Left cardiac atrium (tissue), 4 donors: ENCODE results near the gene PLCH2. TPM values are rescaled to one million over a fixed set of nuclear protein-coding genes. Genes with fewer than 3 reads are reported as not detected.

ENCODE experiments used
- ATAC-seq, 2 donors: fragments of 200-7000 bp; cut with Tn5 transposase; one replicate each; pipeline ENCODE4 v1.9.1; 2020; ENCODE audit warnings: mild to moderate bottlenecking in 2 of 2, moderate library complexity in 2 of 2
- DNase-seq: peaks from one replicate; pipeline ENCODE4 v3.0.0-alpha.2; 2020
- intact Hi-C, 2 donors: fragments of 100-400 bp; cut with DNase I; formaldehyde crosslinking; loops; one replicate each; pipeline versions ENCODE4 v1.14.1 to v1.15.1; 2022 to 2023
- total RNA-seq, 2 donors: library from RNA; stranded (reverse); fragmentation: NEBNext Ultra II Directional; extraction: Animal tissue kit (Norgen Biotek cat#: 25700); gene quantifications; one replicate each; pipeline ENCODE4 v1.2.1, GENCODE V29; 2021
- donor health status: DM: no; HTN: yes; CAD: no.
- donor health status: DM: no; HTN: yes; CAD: no; lungs with severe emphysema.
- donor health status: DM: yes; HTN: yes; CAD: no.
- donor health status: Dilated cardiomyopathy.

Gene PLCH2
- total RNA-seq, 2 donors from 2014 or later: 0.13 to 0.74 TPM

DNA sequence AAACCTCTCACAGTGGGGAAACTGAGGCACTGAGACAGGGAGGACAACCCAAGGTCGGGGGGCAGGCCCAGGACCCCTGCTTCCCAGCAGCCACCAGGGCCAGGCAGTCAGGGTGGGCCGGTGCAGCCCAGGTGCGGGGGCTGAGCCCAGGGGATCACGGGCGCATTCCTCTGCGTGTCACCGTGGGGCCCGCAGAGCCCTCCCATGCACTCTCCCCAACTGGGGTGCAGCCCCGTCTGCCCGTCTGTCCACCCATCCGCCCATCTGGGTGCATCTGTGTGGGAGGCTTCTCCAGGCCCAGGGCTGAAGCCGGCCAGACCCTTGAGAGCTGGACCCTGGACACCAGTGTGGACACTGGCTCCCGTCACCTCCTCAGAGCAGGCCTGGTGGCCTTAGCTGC is 2.9 kb upstream of the PLCH2 start:
- no peak for DNase-seq
- intact Hi-C loops: no loop called here
- no peak for ATAC-seq

- no peak for DNase-seq
- no peak for ATAC-seq
- intact Hi-C loops: no loop called here
Observed at GRCh38 chr1:2474104-2474844, 1.8 kb upstream of the PLCH2 start.

DNA sequence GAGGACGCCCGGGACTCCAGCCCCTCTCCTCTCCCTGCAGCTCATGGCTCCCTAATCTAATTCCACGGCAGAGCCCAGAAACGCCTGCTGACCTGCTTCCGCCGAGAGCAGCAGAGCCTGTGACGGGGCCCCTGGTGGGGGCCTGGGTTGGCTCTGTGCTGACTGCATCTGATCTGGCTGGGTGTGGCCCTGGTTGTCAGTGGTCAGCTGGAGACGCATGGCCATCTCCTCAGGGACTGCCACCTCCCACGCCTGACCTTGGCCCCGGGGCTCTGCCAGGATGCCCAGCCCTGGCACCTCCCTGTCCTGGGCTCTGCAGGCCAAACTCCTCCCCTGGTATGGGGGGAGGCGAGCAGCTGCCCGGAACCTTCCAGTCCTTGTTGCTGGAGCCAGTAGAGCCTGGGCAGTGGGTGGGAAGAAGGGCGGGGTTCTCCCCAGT is 1.1 kb upstream of the PLCH2 start:
- intact Hi-C loops: no loop called here
- DNase-seq: peak; percentile 42
- ATAC-seq: peak; percentile 68 to 81

GRCh38 chr1:2475571-2475970 is 518 bp upstream of the PLCH2 start:
- ATAC-seq (no peak), DNase-seq (no peak)
- intact Hi-C loops: no loop called here

DNA sequence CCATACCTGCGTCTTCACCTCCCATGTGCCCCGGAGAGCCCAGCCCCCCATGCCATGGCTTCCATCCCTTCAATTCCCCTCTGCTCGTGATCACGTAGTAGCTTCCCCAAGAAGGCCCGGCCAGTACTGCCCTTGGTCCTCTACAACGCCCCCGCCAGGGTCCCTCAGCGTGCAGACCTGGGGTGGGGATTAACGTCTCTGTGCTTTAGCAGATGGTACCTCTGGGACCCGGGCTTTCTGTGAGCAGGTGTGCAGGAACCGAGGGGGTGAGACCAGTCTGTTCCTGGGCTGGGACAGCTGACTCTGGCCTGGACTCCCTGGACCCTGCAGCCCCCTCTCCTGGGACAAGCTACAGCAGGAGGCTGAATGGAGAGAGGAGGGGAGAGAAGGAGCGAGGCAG is 1.2 kb downstream of the PLCH2 start:
- DNase-seq: no peak
- no peak for ATAC-seq
- intact Hi-C loops: no loop called here

- DNase-seq (no peak), ATAC-seq (no peak)
- intact Hi-C loops: no loop called here
Observed at GRCh38 chr1:2477791-2478499, 1.9 kb downstream of the PLCH2 start.

DNA sequence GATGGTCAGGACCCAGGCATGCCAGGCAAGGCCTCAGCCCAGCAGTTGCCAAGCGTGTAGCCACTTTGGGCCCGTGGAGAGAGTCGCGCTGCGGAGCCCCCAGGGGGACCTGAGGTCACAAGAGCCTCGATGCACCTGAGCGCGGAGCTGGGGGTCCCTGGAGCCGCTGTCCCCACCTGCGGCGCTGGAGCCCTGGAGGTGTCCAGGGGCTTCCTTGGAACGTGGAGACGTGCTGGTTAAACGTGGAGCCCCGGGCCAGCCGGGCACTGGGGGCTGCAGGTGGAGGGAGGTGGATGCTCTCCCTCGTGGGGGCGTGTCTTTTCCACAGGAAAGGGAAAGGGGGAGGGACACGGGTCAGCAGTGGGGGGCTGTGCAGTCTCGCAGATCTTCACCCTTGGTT is 3.1 kb downstream of the PLCH2 start:
- intact Hi-C loops: no loop called here
- ATAC-seq (no peak), DNase-seq (no peak)

DNA sequence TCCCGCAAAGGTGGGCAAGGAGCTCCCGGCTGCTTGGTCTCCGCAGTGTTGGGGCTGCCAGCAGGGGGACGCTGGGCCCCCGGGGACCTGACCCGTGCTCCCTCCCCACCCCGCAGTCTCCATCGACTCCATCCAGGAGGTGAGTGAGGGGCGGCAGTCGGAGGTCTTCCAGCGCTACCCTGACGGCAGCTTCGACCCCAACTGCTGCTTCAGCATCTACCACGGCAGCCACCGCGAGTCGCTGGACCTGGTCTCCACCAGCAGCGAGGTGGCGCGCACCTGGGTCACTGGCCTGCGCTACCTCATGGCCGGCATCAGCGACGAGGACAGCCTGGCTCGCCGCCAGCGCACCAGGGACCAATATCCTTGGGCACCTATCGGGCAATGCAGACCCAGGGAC is 3.5 kb downstream of the PLCH2 start:
- intact Hi-C loops: no loop called here
- DNase-seq (no peak), ATAC-seq (no peak)

GRCh38 chr1:2480236-2480985 is 4.3 kb downstream of the PLCH2 start:
- ATAC-seq (no peak), DNase-seq (no peak)
- intact Hi-C loops: no loop called here

DNA sequence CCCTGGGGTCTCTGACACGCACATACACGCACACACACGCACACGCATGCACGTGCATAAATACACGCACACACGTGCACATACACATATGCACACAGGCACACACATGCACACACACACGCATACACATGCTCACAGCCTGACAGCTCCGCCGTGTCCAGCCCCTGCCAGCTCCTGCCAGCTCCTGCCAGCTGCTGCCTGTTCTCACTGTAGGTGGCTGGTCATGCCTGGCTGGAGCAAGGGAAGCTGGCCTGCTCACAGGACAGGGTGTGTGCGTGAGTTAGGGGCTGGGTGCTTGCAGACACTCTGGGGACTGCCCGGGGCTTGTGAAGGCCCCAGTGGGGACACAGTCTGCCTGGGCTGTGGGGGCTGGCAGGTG is 4.9 kb downstream of the PLCH2 start:
- intact Hi-C loops: no loop called here
- peak; percentile 18 to 25 for ATAC-seq
- DNase-seq: no peak

DNA sequence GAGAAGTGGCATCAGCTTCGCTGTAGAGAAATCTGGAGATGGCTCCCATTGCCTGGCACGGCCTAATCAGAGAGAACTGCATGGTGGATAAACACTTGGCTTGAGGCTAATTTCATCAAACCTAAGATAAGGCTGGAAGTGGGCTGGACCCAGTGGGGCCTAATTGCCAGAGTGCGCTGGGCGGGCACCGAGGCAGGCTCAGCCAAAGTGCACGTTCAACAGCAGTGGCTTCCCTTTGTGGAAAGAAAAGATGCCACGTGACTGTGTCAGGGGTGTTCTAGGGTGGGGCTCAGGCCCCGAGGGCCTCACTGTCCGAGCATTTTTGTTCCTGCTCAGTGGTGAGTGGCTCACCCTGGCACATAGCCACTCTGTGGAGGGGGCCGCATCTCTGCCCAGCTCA is 5.8 kb downstream of the PLCH2 start:
- intact Hi-C loops: no loop called here

GRCh38 chr1:2482588-2482987 is 6.5 kb downstream of the PLCH2 start:
- ATAC-seq: no peak
- DNase-seq: no peak
- intact Hi-C loops: no loop called here

More for the DNA sequence above, 5.8 kb downstream of the PLCH2 start:
- peak; percentile 41 to 63 for ATAC-seq
- DNase-seq: no peak

DNA sequence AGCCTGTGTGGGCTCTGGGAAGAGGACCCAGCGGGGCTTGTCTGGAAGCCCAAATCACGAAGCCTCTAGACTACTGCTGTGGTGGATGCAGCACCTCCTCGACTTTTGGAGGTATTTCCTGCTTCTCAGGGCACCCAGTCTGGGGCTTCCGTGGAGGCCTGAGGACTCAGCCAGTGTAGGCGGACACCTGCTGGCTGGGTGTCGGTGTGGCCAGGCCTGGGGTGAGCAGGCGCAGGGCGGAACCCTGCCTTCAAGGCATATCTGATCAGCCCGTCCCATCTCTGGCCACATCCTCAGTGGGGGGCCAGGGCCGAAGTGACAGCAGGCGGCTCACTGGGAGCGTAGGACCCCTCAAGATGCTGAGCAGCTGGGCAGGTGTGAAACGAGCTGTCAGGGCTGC is 6.9 kb downstream of the PLCH2 start:
- intact Hi-C loops: no loop called here
- DNase-seq (no peak), ATAC-seq (no peak)

GRCh38 chr1:2483970-2484369 is 7.9 kb downstream of the PLCH2 start:
- ATAC-seq: no peak

GRCh38 chr1:2486041-2486440 is 10.0 kb downstream of the PLCH2 start:
- no peak for ATAC-seq
- no peak for DNase-seq
- intact Hi-C loops: no loop called here

More at GRCh38 chr1:2483970-2484369, 7.9 kb downstream of the PLCH2 start:
- DNase-seq: no peak
- intact Hi-C loops: no loop called here

- intact Hi-C loops: no loop called here
- ATAC-seq: no peak
- DNase-seq: no peak
Observed at GRCh38 chr1:2486558-2486957, 10.5 kb downstream of the PLCH2 start.

DNA sequence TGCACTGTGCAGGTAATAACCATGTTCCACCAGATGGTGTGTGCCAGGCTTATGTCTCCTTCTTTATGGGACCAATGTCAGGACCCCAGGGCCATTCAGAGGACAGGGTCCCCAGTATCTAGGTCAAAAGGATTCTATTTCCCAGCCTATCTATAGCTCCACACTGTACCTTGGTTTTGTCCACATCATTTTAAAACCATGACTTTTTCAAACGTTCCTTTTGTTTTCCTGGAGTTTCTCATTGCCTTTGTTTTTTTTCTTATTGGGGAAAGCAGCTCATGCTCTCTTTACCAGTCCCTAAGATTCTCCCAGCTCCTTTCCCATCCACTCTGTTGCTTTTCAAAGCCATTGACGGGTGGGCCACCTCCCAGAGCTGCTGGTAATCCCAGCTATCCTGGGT is 12.6 kb downstream of the PLCH2 start:
- ATAC-seq (no peak), DNase-seq (no peak)
- intact Hi-C loops: no loop called here

GRCh38 chr1:2489615-2490014 is 13.5 kb downstream of the PLCH2 start:
- no peak for DNase-seq
- ATAC-seq: no peak
- intact Hi-C loops: no loop called here

GRCh38 chr1:2492091-2492490 is 16.0 kb downstream of the PLCH2 start:
- intact Hi-C loops: no loop called here
- ATAC-seq (no peak), DNase-seq (no peak)

- intact Hi-C loops: no loop called here
- DNase-seq: no peak
- ATAC-seq: no peak
Observed at GRCh38 chr1:2493218-2493617, 17.1 kb downstream of the PLCH2 start.
